ENCODE results near the gene ADAM10.

ADAM10 gene

GRCh38 chr15:58698887-58699641, 50.4 kb downstream of the ADAM10 start:
- Histone ChIP-seq H2AFZ (no peak overlapping the region), H3K36me3 (ENCODE audit: control insufficient read depth, insufficient read depth, low read length) (no peaks in the 10 kb centered on the region), H3K9me3 (ENCODE audit: control insufficient read depth, low read length) (no peaks in the 10 kb centered on the region), H3K79me2 (peaks cover 5% of the 10 kb centered on the region), H3K27me3 (ENCODE audit: control insufficient read depth, insufficient read depth, low read length) (no peaks in the 10 kb centered on the region), H3K4me1 (no peaks in the 10 kb centered on the region), H3K27ac (no peak overlapping the region), H3K4me3 (ENCODE audit: low read depth, low read length) (no peak overlapping the region), H3K9ac (no peak overlapping the region), H3K4me2 (ENCODE audit: low read length) (no peak overlapping the region)
- TF ChIP-seq CTCF (IDR thresholded peaks at IDR 0.05), result no peak

GRCh38 chr15:58697220-58697619, 52.3 kb downstream of the ADAM10 start:
- Histone ChIP-seq H3K9ac (no peak overlapping the region), H3K27ac (no peak overlapping the region), H3K27me3 (ENCODE audit: control insufficient read depth, insufficient read depth, low read length) (no peaks in the 10 kb centered on the region), H3K4me1 (no peaks in the 10 kb centered on the region), H2AFZ (no peak overlapping the region), H3K36me3 (ENCODE audit: control insufficient read depth, insufficient read depth, low read length) (no peaks in the 10 kb centered on the region), H3K9me3 (ENCODE audit: control insufficient read depth, low read length) (no peaks in the 10 kb centered on the region), H3K4me3 (ENCODE audit: low read depth, low read length) (no peak overlapping the region), H3K79me2 (peaks cover 5% of the 10 kb centered on the region), H3K4me2 (ENCODE audit: low read length) (no peak overlapping the region)
- no peak for TF ChIP-seq CTCF (IDR thresholded peaks at IDR 0.05)

GRCh38 chr15:58696738-58697137, 52.8 kb downstream of the ADAM10 start:
- no peaks in the 10 kb centered on the region for H3K27me3 ChIP-seq (ENCODE audit: control insufficient read depth, insufficient read depth, low read length)
- H3K9ac ChIP-seq, result no peak overlapping the region
- no peaks in the 10 kb centered on the region for H3K9me3 ChIP-seq (ENCODE audit: control insufficient read depth, low read length)
- no peak overlapping the region for H3K4me3 ChIP-seq (ENCODE audit: low read depth, low read length)
- no peaks in the 10 kb centered on the region for H3K36me3 ChIP-seq (ENCODE audit: control insufficient read depth, insufficient read depth, low read length)
- H3K4me2 ChIP-seq (ENCODE audit: low read length), result no peak overlapping the region
- H3K79me2 ChIP-seq, result peaks cover 9% of the 10 kb centered on the region
- no peak for TF ChIP-seq CTCF (IDR thresholded peaks at IDR 0.05)
- no peak overlapping the region for H2AFZ ChIP-seq
- no peak overlapping the region for H3K27ac ChIP-seq
- H3K4me1 ChIP-seq, result no peaks in the 10 kb centered on the region

- H3K36me3 ChIP-seq (ENCODE audit: control insufficient read depth, insufficient read depth, low read length), result no peaks in the 10 kb centered on the region
- H3K27ac ChIP-seq, result no peak overlapping the region
- no peaks in the 10 kb centered on the region for H3K9me3 ChIP-seq (ENCODE audit: control insufficient read depth, low read length)
- no peaks in the 10 kb centered on the region for H3K4me1 ChIP-seq
- H3K79me2 ChIP-seq, result peaks cover 9% of the 10 kb centered on the region
- no peak for TF ChIP-seq CTCF (IDR thresholded peaks at IDR 0.05)
- H2AFZ ChIP-seq, result no peak overlapping the region
- no peak overlapping the region for H3K4me3 ChIP-seq (ENCODE audit: low read depth, low read length)
- no peak overlapping the region for H3K9ac ChIP-seq
- H3K4me2 ChIP-seq (ENCODE audit: low read length), result no peak overlapping the region
- no peaks in the 10 kb centered on the region for H3K27me3 ChIP-seq (ENCODE audit: control insufficient read depth, insufficient read depth, low read length)
These were observed 54.7 kb downstream of the ADAM10 start for GRCh38 chr15:58694641-58695398.

Measured in parathyroid adenoma (tissue), 2 donors.